Chondrocyte (in vitro differentiated cells): ENCODE results near the gene KLRF1. TPM values are rescaled to one million over a fixed set of nuclear protein-coding genes. Genes with fewer than 3 reads are reported as not detected.

Experiments
- DNase-seq: peaks from one replicate; pipeline ENCODE4 v3.0.0; 2021; ENCODE audit warnings: mixed read lengths, low spot score
- H3K27ac Mint-ChIP-seq: one replicate; pipeline ENCODE4 v1.8.0; 2021; ENCODE audit warnings: mild to moderate bottlenecking, moderate library complexity, mixed read lengths; ENCODE audit not compliant: unreplicated experiment
- H3K27me3 Mint-ChIP-seq: 2 replicates; pipeline ENCODE4 v1.8.0; 2021; ENCODE audit warnings: low read depth, mixed read lengths
- H3K36me3 Mint-ChIP-seq: 2 replicates; pipeline ENCODE4 v1.8.0; 2021; ENCODE audit warnings: low read depth, mixed read lengths
- H3K4me1 Mint-ChIP-seq: 2 replicates; pipeline ENCODE4 v1.8.0; 2021; ENCODE audit warnings: low read depth, mild to moderate bottlenecking, mixed read lengths
- H3K4me3 Mint-ChIP-seq: one replicate; pipeline ENCODE4 v1.8.0; 2021; ENCODE audit warnings: mild to moderate bottlenecking, moderate library complexity, mixed read lengths; ENCODE audit not compliant: unreplicated experiment
- H3K9me3 Mint-ChIP-seq: 2 replicates; pipeline ENCODE4 v1.8.0; 2021; ENCODE audit warnings: low read depth, mixed read lengths
- CTCF ChIP-seq: fragments of 200-600 bp; sonication (generic); IDR thresholded peaks from 2 replicates; pipeline ENCODE4 v1.5.0; 2021; ENCODE audit warnings: antibody characterized with exemption, mild to moderate bottlenecking, moderate library complexity
- total RNA-seq: library from RNA; stranded (reverse); gene quantifications from 3 replicates; pipeline ENCODE4 v1.2.1, GENCODE V29; 2021

Gene KLRF1
- total RNA-seq, 1 donor from 2014 or later: not detected

- Mint-ChIP-seq H3K4me3 (no peak overlapping the region), H3K9me3 (peaks cover 8% of the 10 kb centered on the region), H3K36me3 (no peaks in the 10 kb centered on the region), H3K27ac (no peak overlapping the region), H3K4me1 (no peaks in the 10 kb centered on the region), H3K27me3 (no peaks in the 10 kb centered on the region)
- no peak for DNase-seq
- no peak for TF ChIP-seq CTCF
These were observed 33.4 kb upstream of the KLRF1 start for GRCh38 chr12:9793779-9794395.

GRCh38 chr12:9794484-9795093, 32.7 kb upstream of the KLRF1 start:
- Mint-ChIP-seq H3K9me3 (peaks cover 5% of the 10 kb centered on the region), H3K4me1 (no peaks in the 10 kb centered on the region), H3K27ac (no peak overlapping the region), H3K4me3 (no peak overlapping the region), H3K27me3 (no peaks in the 10 kb centered on the region), H3K36me3 (no peaks in the 10 kb centered on the region)
- TF ChIP-seq CTCF: no peak
- DNase-seq: no peak

- no peaks in the 10 kb centered on the region for H3K27me3 Mint-ChIP-seq
- H3K4me1 Mint-ChIP-seq: no peaks in the 10 kb centered on the region
- no peak for TF ChIP-seq CTCF
- no peaks in the 10 kb centered on the region for H3K36me3 Mint-ChIP-seq
- no peak overlapping the region for H3K4me3 Mint-ChIP-seq
- H3K27ac Mint-ChIP-seq: no peak overlapping the region
- DNase-seq: no peak
- no peaks in the 10 kb centered on the region for H3K9me3 Mint-ChIP-seq
These were observed 31.3 kb upstream of the KLRF1 start for GRCh38 chr12:9795945-9796344.

- no peaks in the 10 kb centered on the region for H3K9me3 Mint-ChIP-seq
- no peak for TF ChIP-seq CTCF
- H3K27me3 Mint-ChIP-seq: no peaks in the 10 kb centered on the region
- H3K27ac Mint-ChIP-seq: no peak overlapping the region
- no peak overlapping the region for H3K4me3 Mint-ChIP-seq
- no peaks in the 10 kb centered on the region for H3K36me3 Mint-ChIP-seq
- no peak for DNase-seq
- no peaks in the 10 kb centered on the region for H3K4me1 Mint-ChIP-seq
These were observed 30.9 kb upstream of the KLRF1 start for GRCh38 chr12:9796346-9796745.

- no peak for TF ChIP-seq CTCF
- H3K9me3 Mint-ChIP-seq: no peaks in the 10 kb centered on the region
- no peaks in the 10 kb centered on the region for H3K27me3 Mint-ChIP-seq
- no peaks in the 10 kb centered on the region for H3K4me1 Mint-ChIP-seq
- no peaks in the 10 kb centered on the region for H3K36me3 Mint-ChIP-seq
- DNase-seq: no peak
- no peak overlapping the region for H3K4me3 Mint-ChIP-seq
- no peak overlapping the region for H3K27ac Mint-ChIP-seq
These were observed 30.3 kb upstream of the KLRF1 start for GRCh38 chr12:9796971-9797370.
